NK-92 (cell line): ENCODE measurements around the gene SLC25A28.
A peak's percentile ranks its signal among the peaks of the same experiment; 100 is the strongest.

ENCODE experiments used
- DNase-seq: peaks from one replicate; lab custom pipeline; 2025; ENCODE audit not compliant: unreplicated experiment; lab: John Stamatoyannopoulos, UW

Gene SLC25A28, protein sequence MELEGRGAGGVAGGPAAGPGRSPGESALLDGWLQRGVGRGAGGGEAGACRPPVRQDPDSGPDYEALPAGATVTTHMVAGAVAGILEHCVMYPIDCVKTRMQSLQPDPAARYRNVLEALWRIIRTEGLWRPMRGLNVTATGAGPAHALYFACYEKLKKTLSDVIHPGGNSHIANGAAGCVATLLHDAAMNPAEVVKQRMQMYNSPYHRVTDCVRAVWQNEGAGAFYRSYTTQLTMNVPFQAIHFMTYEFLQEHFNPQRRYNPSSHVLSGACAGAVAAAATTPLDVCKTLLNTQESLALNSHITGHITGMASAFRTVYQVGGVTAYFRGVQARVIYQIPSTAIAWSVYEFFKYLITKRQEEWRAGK

DNA sequence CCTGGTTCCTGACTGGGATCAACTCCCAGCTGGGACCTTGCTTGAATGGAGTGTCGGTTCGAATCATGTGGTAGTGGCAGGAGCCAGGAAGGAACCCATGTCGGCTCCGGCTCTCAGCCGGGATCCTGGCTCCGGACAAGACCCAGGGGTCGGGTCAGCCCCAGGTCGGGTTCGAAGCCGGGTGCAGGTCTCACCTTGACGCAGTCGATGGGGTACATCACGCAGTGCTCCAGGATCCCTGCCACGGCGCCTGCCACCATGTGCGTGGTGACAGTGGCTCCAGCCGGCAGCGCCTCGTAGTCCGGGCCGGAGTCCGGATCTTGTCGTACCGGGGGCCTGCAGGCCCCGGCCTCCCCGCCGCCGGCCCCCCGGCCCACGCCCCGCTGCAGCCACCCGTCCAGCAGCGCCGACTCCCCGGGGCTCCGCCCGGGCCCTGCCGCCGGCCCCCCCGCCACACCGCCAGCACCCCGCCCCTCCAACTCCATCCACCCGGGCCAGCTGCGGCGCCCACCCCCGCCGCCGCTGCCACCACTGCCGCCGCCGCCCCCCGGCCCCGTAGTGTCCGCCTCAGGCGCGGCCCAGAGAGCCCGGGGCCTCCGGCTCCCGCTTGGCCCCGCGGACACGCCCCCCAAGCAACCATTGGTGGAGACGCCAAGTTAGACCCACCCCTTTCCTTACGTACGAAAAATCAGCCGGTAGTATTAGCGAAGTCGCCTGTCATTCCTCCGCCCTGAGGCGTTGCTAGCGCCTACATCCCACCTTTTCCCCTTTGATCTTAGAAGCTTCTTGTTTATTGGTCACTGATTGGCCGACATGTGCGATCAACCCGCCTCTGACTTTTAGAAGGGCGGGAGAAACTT lies at the start of gene SLC25A28:
Gene SLC25A28 (minus strand): TSS at position 589 of the 860 bp plus-strand sequence. CDS start 104 bp downstream, at position 485.
- peak; percentile 90 for DNase-seq

- no peak for DNase-seq
These were observed 47.0 kb upstream of the SLC25A28 start for GRCh38 chr10:99667108-99667751.

DNA sequence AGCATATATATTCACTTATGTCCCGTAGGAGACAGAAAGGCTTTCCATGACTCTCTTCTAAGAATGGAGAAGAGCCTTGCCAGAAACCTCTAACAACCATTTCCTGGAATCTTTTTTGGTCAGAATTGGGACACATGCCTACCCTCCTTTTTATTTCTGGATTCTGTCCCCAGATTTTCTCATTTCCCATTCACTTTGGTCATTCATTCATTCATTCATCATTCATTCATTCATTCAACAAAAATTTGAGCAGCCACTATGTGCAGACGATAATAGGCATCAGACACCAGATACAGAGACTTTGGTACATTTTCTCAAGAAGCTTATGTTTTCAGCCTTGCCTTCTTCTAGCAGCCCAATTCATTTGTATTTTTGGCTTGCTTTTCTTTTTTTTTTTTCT lies 45.1 kb upstream of the SLC25A28 start:
- no peak for DNase-seq

GRCh38 chr10:99661377-99661763 lies 41.1 kb upstream of the SLC25A28 start:
- DNase-seq = no peak

- no peak for DNase-seq
These were observed 40.6 kb upstream of the SLC25A28 start for GRCh38 chr10:99660662-99661376.

- DNase-seq = no peak
These were observed 39.7 kb upstream of the SLC25A28 start for GRCh38 chr10:99659868-99660366.

GRCh38 chr10:99659031-99659867 lies 39.0 kb upstream of the SLC25A28 start, which contains the start of gene ENTPD7:
Gene ENTPD7 (plus strand): TSS chr10:99659509. CDS start chr10:99659957, 448 bp downstream.
- DNase-seq = peak; percentile 16

GRCh38 chr10:99658622-99659030 lies 38.4 kb upstream of the SLC25A28 start:
- DNase-seq = no peak

- no peak for DNase-seq
These were observed 36.2 kb upstream of the SLC25A28 start for GRCh38 chr10:99656199-99657064.

DNA sequence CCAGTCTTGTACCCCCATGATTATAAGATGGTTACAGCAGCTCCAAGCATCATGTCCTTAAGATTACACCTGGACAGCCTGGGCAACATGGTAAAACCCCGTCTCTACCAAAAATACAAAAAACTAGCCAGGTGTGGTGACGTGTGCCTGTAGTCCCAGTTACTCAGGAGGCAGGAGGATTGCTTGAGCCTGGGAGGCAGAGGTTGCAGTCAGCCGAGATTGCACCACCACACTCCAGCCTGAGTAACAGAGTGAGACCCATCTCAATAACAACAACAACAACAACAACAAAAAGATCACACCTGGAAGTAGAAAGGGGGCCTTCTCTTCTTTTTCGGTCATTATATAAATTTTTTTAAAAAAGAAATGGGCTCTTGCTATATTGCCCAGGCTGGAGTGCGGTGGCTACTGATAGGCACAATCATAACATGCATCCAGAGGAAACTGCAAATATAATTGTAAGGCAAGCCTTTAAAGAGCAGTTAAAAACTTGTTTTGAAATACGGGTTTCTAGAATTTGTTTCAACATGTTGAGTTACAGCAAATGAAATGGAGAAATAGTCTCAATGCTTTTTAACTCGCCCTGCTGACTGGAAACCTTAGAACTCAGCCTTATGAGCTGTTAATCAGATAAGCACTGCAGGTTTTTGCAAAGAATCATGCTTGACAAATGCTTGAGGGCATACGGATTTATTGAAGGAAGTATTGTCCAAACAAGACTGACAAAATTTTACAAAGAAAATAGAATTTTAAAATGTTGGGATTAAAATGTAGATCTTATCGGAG lies 34.3 kb upstream of the SLC25A28 start:
- DNase-seq = no peak

DNA sequence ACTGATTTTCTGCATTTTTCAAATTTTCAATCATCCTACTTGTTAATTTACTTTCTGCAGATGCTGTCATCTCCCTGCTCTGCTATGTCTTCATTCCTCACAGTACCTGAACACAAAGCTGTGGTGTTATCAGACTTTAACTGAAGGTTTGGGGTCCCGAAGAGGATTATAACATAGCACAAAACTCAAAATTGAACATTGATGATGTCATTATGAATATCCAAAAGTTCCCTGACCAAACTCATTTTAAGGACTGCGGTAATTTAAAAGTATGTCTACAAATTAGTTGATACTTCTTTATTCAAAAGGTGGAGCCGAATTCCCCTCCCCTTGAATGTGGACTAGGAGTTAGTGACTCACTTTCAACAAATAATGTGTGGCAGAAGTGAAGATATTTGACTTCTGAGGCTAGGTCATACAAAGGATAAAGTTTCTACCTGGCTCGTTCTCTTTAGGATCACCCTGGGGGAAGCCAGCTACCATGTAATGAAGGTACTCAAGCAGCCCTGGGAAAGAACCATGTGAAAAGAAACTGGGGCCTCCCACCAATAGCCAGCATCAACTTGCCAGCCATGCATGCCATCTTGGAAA lies 32.7 kb upstream of the SLC25A28 start:
- no peak for DNase-seq

DNA sequence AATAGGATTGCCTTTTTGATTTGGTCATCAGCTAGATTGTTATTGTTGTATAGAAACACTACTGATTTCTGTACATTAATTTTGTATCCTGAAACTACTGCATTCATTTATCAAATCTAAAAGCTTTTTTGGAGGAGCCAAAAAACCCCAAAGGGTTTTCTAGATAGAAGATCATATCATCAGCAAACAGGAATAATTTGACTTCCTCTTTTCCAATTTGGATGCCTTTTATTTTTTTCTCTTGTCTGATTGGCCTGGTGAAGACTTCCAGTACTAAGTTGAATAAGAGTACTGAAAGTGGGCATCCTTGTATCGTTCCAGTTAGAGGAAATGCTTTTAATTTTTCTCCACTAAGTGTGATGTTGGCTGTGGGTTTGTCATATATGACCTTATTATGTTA lies 28.5 kb upstream of the SLC25A28 start:
- DNase-seq = no peak

DNA sequence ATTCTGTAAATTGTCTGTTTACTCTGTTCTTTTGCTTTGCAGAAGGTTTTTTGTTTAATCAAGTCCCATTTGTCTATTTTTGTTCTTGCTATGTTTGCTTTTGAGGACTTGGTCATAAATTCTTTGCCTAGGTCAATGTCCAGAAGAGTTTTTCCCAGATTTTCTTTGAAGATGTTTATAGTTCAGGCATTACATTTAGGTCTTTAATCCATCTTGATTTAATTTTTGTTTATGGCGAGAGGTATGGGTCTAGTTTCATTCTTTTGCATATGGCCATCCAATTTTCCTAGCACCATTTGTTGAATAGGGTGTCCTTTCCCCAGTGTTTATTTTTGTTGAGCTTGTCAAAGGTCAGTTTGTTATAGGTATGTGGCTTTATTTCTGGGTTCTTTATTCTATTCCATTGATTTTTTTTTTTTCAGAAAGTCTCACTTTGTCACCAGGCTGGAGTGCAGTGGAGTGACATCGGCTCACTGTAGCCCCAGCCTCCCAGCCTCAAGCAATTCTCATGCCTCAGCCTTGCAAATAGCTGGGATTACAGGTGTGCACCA lies 27.4 kb upstream of the SLC25A28 start:
- no peak for DNase-seq

- DNase-seq = no peak
These were observed 13.6 kb upstream of the SLC25A28 start for GRCh38 chr10:99633832-99634231.

GRCh38 chr10:99631496-99631895 lies 11.3 kb upstream of the SLC25A28 start:
- DNase-seq = no peak

GRCh38 chr10:99630991-99631390 lies 10.8 kb upstream of the SLC25A28 start:
- no peak for DNase-seq

- DNase-seq = no peak
These were observed 10.2 kb upstream of the SLC25A28 start for GRCh38 chr10:99630433-99630832.
